HepG2 (cell line): ENCODE measurements around the gene LMNA. TPM values are rescaled to one million over a fixed set of nuclear protein-coding genes. Genes with fewer than 3 reads are reported as not detected.

ENCODE experiments used
- FOSL2 ChIP-seq: sonication (generic); formaldehyde crosslinking; IDR thresholded peaks from 2 replicates; pipeline ENCODE4 v1.4.0; 2020; ENCODE audit warnings: missing genetic modification reagents
- HDAC2 ChIP-seq: sonication (generic); formaldehyde crosslinking; IDR thresholded peaks from 2 replicates; pipeline ENCODE4 v1.4.0; 2020; ENCODE audit warnings: missing genetic modification reagents
- HNF1A ChIP-seq, 2 experiments: sonication (generic) in 1 of 2; formaldehyde crosslinking in 1 of 2; IDR thresholded peaks; 2 replicates each; pipeline versions ENCODE4 v1.4.0 to v1.6.1; 2016 to 2020; ENCODE audit warnings: borderline replicate concordance in 1 of 2, low read depth in 1 of 2, mild to moderate bottlenecking in 1 of 2, missing genetic modification reagents in 1 of 2
- MYNN ChIP-seq: sonication (generic); formaldehyde crosslinking; IDR thresholded peaks from 2 replicates; pipeline ENCODE4 v1.4.0; 2020; ENCODE audit warnings: mild to moderate bottlenecking, low read depth, missing genetic modification reagents
- PAX8 ChIP-seq: sonication (generic); formaldehyde crosslinking; IDR thresholded peaks from 2 replicates; pipeline ENCODE4 v1.8.0; 2022; ENCODE audit warnings: mild to moderate bottlenecking, missing genetic modification reagents, borderline replicate concordance
- PAXIP1 ChIP-seq: sonication (generic); formaldehyde crosslinking; conservative IDR thresholded peaks from 2 replicates; pipeline ENCODE4 v1.4.0; 2020; ENCODE audit warnings: mild to moderate bottlenecking, missing genetic modification reagents, moderate library complexity
- RFXANK ChIP-seq: IDR thresholded peaks from 2 replicates; pipeline ENCODE4 v1.6.1; 2016
- SP4 ChIP-seq: sonication (generic); formaldehyde crosslinking; IDR thresholded peaks from 2 replicates; pipeline ENCODE4 v1.8.1; 2023; ENCODE audit warnings: mild to moderate bottlenecking, missing genetic modification reagents
- ZNF670 ChIP-seq: sonication (generic); formaldehyde crosslinking; IDR thresholded peaks from 2 replicates; pipeline ENCODE4 v1.8.0; 2022; ENCODE audit warnings: mild to moderate bottlenecking, missing genetic modification reagents, borderline replicate concordance
- ZNF776 ChIP-seq: sonication (generic); formaldehyde crosslinking; IDR thresholded peaks from 2 replicates; pipeline ENCODE4 v1.4.0; 2020; ENCODE audit warnings: mild to moderate bottlenecking, missing genetic modification reagents
- polyA plus RNA-seq, 8 experiments: library from polyadenylated mRNA; depleted of rRNA in 3 of 8; stranded (reverse) in 7 of 8; unstranded in 1 of 8; fragments of >200 nt; fragmentation: Illumina TruSeq in 4 of 8; extraction: Trizol in 4 of 8; gene quantifications; 2 replicates each; pipeline versions ENCODE4 v1.2.1 to v1.2.3, GENCODE V29; 2011 to 2016; ENCODE audit warnings: low read depth in 4 of 8, missing spikeins in 1 of 8, mixed read lengths in 1 of 8; ENCODE audit not compliant: insufficient read depth in 1 of 8
- total RNA-seq, 5 experiments: library from RNA; depleted of rRNA; stranded (reverse); fragments of >200 nt; fragmentation: Illumina TruSeq; extraction: Trizol; gene quantifications; 2 replicates each; pipeline ENCODE4 v1.2.3, GENCODE V29; 2016; ENCODE audit warnings: low read depth in 1 of 5
- TF ChIP-seq, protein P1 (sequence below): sonication (generic); formaldehyde crosslinking; IDR thresholded peaks from 2 replicates; pipeline ENCODE4 v1.5.0; 2020; ENCODE audit warnings: missing genetic modification reagents
- TF ChIP-seq, protein P2 (sequence below): sonication (generic); formaldehyde crosslinking; IDR thresholded peaks from 2 replicates; pipeline ENCODE4 v1.4.0; 2020; ENCODE audit warnings: missing genetic modification reagents
- TF ChIP-seq, protein P3 (sequence below): sonication (generic); formaldehyde crosslinking; IDR thresholded peaks from 2 replicates; pipeline ENCODE4 v1.4.0; 2020; ENCODE audit warnings: mild to moderate bottlenecking, low read depth, missing genetic modification reagents
- TF ChIP-seq, protein P4 (sequence below): sonication (generic); formaldehyde crosslinking; IDR thresholded peaks from 2 replicates; pipeline ENCODE4 v1.5.1; 2020; ENCODE audit warnings: mild to moderate bottlenecking, moderate library complexity, missing genetic modification reagents

Gene LMNA
- total and polyA plus RNA-seq, 2 of the 13 experiments (the other 11 are each of a cell fraction or from before 2014, with no cell fraction given) = 107 to 225 TPM

- TF ChIP-seq HNF1A (IDR thresholded peaks at IDR 0.05; ENCODE audit: low read depth) = no peak
- TF ChIP-seq HNF1A (CRISPR knock-in tag; IDR thresholded peaks at IDR 0.05; ENCODE audit: borderline replicate concordance) = peak; percentile 64; the same call in 1 of the 2 replicates
- peak; percentile 91 for TF ChIP-seq FOSL2
- TF ChIP-seq, protein P1, sequence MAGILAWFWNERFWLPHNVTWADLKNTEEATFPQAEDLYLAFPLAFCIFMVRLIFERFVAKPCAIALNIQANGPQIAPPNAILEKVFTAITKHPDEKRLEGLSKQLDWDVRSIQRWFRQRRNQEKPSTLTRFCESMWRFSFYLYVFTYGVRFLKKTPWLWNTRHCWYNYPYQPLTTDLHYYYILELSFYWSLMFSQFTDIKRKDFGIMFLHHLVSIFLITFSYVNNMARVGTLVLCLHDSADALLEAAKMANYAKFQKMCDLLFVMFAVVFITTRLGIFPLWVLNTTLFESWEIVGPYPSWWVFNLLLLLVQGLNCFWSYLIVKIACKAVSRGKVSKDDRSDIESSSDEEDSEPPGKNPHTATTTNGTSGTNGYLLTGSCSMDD (CRISPR knock-in tag) = no peak
- TF ChIP-seq MYNN = no peak; the same call in 1 of the 2 replicates
- no peak; the same call in 1 of the 2 replicates for TF ChIP-seq RFXANK (CRISPR knock-in tag)
- TF ChIP-seq PAXIP1 (CRISPR knock-in tag) = peak; percentile 44
- TF ChIP-seq, protein P2, sequence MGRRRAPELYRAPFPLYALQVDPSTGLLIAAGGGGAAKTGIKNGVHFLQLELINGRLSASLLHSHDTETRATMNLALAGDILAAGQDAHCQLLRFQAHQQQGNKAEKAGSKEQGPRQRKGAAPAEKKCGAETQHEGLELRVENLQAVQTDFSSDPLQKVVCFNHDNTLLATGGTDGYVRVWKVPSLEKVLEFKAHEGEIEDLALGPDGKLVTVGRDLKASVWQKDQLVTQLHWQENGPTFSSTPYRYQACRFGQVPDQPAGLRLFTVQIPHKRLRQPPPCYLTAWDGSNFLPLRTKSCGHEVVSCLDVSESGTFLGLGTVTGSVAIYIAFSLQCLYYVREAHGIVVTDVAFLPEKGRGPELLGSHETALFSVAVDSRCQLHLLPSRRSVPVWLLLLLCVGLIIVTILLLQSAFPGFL (CRISPR knock-in tag) = no peak
- no peak for TF ChIP-seq ZNF776 (CRISPR knock-in tag)
- no peak for TF ChIP-seq ZNF670 (CRISPR knock-in tag)
- TF ChIP-seq, protein P3, sequence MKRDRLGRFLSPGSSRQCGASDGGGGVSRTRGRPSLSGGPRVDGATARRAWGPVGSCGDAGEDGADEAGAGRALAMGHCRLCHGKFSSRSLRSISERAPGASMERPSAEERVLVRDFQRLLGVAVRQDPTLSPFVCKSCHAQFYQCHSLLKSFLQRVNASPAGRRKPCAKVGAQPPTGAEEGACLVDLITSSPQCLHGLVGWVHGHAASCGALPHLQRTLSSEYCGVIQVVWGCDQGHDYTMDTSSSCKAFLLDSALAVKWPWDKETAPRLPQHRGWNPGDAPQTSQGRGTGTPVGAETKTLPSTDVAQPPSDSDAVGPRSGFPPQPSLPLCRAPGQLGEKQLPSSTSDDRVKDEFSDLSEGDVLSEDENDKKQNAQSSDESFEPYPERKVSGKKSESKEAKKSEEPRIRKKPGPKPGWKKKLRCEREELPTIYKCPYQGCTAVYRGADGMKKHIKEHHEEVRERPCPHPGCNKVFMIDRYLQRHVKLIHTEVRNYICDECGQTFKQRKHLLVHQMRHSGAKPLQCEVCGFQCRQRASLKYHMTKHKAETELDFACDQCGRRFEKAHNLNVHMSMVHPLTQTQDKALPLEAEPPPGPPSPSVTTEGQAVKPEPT (CRISPR knock-in tag) = no peak
- TF ChIP-seq, protein P4, sequence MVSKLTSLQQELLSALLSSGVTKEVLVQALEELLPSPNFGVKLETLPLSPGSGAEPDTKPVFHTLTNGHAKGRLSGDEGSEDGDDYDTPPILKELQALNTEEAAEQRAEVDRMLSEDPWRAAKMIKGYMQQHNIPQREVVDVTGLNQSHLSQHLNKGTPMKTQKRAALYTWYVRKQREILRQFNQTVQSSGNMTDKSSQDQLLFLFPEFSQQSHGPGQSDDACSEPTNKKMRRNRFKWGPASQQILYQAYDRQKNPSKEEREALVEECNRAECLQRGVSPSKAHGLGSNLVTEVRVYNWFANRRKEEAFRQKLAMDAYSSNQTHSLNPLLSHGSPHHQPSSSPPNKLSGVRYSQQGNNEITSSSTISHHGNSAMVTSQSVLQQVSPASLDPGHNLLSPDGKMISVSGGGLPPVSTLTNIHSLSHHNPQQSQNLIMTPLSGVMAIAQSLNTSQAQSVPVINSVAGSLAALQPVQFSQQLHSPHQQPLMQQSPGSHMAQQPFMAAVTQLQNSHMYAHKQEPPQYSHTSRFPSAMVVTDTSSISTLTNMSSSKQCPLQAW (CRISPR knock-in tag) = peak; percentile 54; the same call in 1 of the 2 replicates
- no peak for TF ChIP-seq SP4 (CRISPR knock-in tag)
- peak; percentile 62; the same call in 1 of the 2 replicates for TF ChIP-seq HDAC2 (CRISPR knock-in tag)
- no peak for TF ChIP-seq PAX8 (CRISPR knock-in tag)
Measured at GRCh38 chr1:156096640-156097391, 17.7 kb upstream of the LMNA start (continued).
